Esophagus muscularis mucosa (tissue), 4 donors: Measurements from ENCODE around the gene AGFG2. TPM values are rescaled to one million over a fixed set of nuclear protein-coding genes. Genes with fewer than 3 reads are reported as not detected.

Experiments
- DNase-seq: peaks from one replicate; pipeline ENCODE4 v3.0.0-alpha.2; 2017; ENCODE audit errors: extremely low spot score
- H3K27ac ChIP-seq, 4 donors: fragments of 200-600 bp; sonication (generic); replicated peaks in 1 of 4; 1 replicate in 3 of 4; 2 replicates in 1 of 4; pipeline ENCODE4 v1.5.1; 2016 to 2019; ENCODE audit warnings: mild to moderate bottlenecking in 1 of 4
- H3K27me3 ChIP-seq, 4 donors: fragments of 200-600 bp; sonication (generic); one replicate each; pipeline versions ENCODE4 v1.5.1 to v1.6.0; 2016 to 2019
- H3K36me3 ChIP-seq, 4 donors: fragments of 200-600 bp; sonication (generic); one replicate each; pipeline ENCODE4 v1.5.1; 2016 to 2019
- H3K4me1 ChIP-seq, 4 donors: fragments of 200-600 bp; sonication (generic); one replicate each; pipeline ENCODE4 v1.5.1; 2016 to 2019
- H3K4me3 ChIP-seq, 4 donors: fragments of 200-600 bp; sonication (generic); 1 replicate in 2 of 4; 2 replicates in 2 of 4; pipeline ENCODE4 v1.5.1; 2016 to 2019; ENCODE audit warnings: mild to moderate bottlenecking in 4 of 4, moderate library complexity in 1 of 4
- H3K9me3 ChIP-seq, 4 donors: fragments of 200-600 bp; sonication (generic); 1 replicate in 3 of 4; 2 replicates in 1 of 4; pipeline ENCODE4 v1.5.1; 2016 to 2019
- CTCF ChIP-seq, 3 experiments: fragments of 200-600 bp in 2 of 3; fragments of 450-650 bp in 1 of 3; sonication (generic) in 2 of 3; IDR thresholded peaks; one replicate each; pipeline ENCODE4 v1.5.1; 2017 to 2019; ENCODE audit warnings: antibody characterized with exemption in 3 of 3, mild to moderate bottlenecking in 2 of 3, moderate library complexity in 1 of 3
- EP300 ChIP-seq: sonication (generic); formaldehyde crosslinking; IDR thresholded peaks from one replicate; pipeline ENCODE4 v1.6.1; 2017; ENCODE audit warnings: antibody characterized with exemption
- POLR2A ChIP-seq: fragments of 450-650 bp; IDR thresholded peaks from one replicate; pipeline ENCODE4 v1.6.1; 2017; ENCODE audit warnings: antibody characterized with exemption, moderate library complexity, mild to moderate bottlenecking, low read depth
- POLR2AphosphoS5 ChIP-seq, 2 donors: sonication (generic); formaldehyde crosslinking; IDR thresholded peaks; one replicate each; pipeline ENCODE4 v1.6.1; 2017; ENCODE audit warnings: antibody characterized with exemption in 2 of 2
- WGBS: methylation state at CpG from one replicate; pipeline ENCODE4 v1.1.5; 2018; 5-methylcytosine and 5-hydroxymethylcytosine counted together
- intact Hi-C: fragments of 100-400 bp; cut with DNase I; formaldehyde crosslinking; loops from one replicate; pipeline ENCODE4 v1.15.1; 2023
- total RNA-seq, 4 donors: library from RNA; depleted of rRNA; stranded (reverse); fragments of >200 nt; gene quantifications; one replicate each; pipeline versions ENCODE4 v1.1.0 to v1.2.1, GENCODE V29; 2016

The AGFG2 gene
- total RNA-seq, 4 donors from 2014 or later, result 31.6 to 79.6 (median 35.1) TPM

GRCh38 chr7:100572949-100573675 is 34.1 kb downstream of the AGFG2 start:
- H3K36me3 ChIP-seq, result peaks cover 34 to 55% (median 47%) of the 10 kb centered on the region in 4 donors
- intact Hi-C loops, result no loop called here
- TF ChIP-seq POLR2A (no peak), EP300 (no peak)
- H3K27ac ChIP-seq, result no peak overlapping the region
- peaks cover 0 to 62% (median 1%) of the 10 kb centered on the region in 4 donors for H3K27me3 ChIP-seq
- H3K4me1 ChIP-seq, result peaks cover 13 to 29% (median 21%) of the 10 kb centered on the region in 4 donors
- WGBS, result 91% methylated on average over 11 of the region's 30 CpGs
- DNase-seq, result no peak
- H3K9me3 ChIP-seq, result no peaks in the 10 kb centered on the region
- no peak overlapping the region for H3K4me3 ChIP-seq

- no peak for DNase-seq
- peak in 1 of 3 experiments; percentile 19 for TF ChIP-seq CTCF (IDR thresholded peaks at IDR 0.05)
- TF ChIP-seq POLR2A, result no peak
- Histone ChIP-seq H3K27me3 (peaks cover 0 to 62% (median 1%) of the 10 kb centered on the region in 4 donors), H3K9me3 (no peaks in the 10 kb centered on the region), H3K4me1 (peaks cover 13 to 24% (median 21%) of the 10 kb centered on the region in 4 donors), H3K27ac (no peak within 1 kb of the TSS), H3K4me3 (no peak within 1 kb of the TSS), H3K36me3 (peaks cover 42 to 62% (median 54%) of the 10 kb centered on the region in 4 donors)
- 97% methylated on average over 7 of the region's 70 CpGs for WGBS
- intact Hi-C loops, result no loop called here
These were observed 34.8 kb downstream of the AGFG2 start, which contains the start of gene SAP25 for GRCh38 chr7:100573691-100574361. TSS of gene SAP25 (minus strand) at chr7:100573900. CDS start at chr7:100573742, 158 bp downstream.

- no peak for TF ChIP-seq POLR2AphosphoS5 (IDR thresholded peaks at IDR 0.05)
- Histone ChIP-seq H3K9me3 (no peaks in the 10 kb centered on the region), H3K4me1 (peaks cover 10 to 17% (median 16%) of the 10 kb centered on the region in 4 donors), H3K4me3 (no peak overlapping the region), H3K27ac (no peak overlapping the region), H3K36me3 (peaks cover 46 to 70% (median 62%) of the 10 kb centered on the region in 4 donors), H3K27me3 (peaks cover 0 to 62% (median 1%) of the 10 kb centered on the region in 4 donors)
- WGBS, result 86% methylated on average over 44 of the region's 44 CpGs
- DNase-seq, result no peak
- intact Hi-C loops, result no loop called here
These were observed 35.6 kb downstream of the AGFG2 start for GRCh38 chr7:100574362-100575205.

GRCh38 chr7:100575206-100575631 is 36.2 kb downstream of the AGFG2 start:
- peaks cover 3 to 11% (median 10%) of the 10 kb centered on the region in 4 donors for H3K4me1 ChIP-seq
- no peak for DNase-seq
- WGBS, result 88% methylated on average over 14 of the region's 14 CpGs
- TF ChIP-seq CTCF (IDR thresholded peaks at IDR 0.05), result no peak
- no peak for TF ChIP-seq POLR2AphosphoS5 (IDR thresholded peaks at IDR 0.05)
- no peak for TF ChIP-seq EP300
- no peak for TF ChIP-seq POLR2A
- intact Hi-C loops, result no loop called here
- H3K4me3 ChIP-seq, result no peak overlapping the region
- H3K36me3 ChIP-seq, result peaks cover 51 to 76% (median 68%) of the 10 kb centered on the region in 4 donors
- H3K9me3 ChIP-seq, result no peaks in the 10 kb centered on the region
- no peak overlapping the region for H3K27ac ChIP-seq
- peaks cover 0 to 58% (median under 1%) of the 10 kb centered on the region in 4 donors for H3K27me3 ChIP-seq

- peaks cover 53 to 80% (median 75%) of the 10 kb centered on the region in 4 donors for H3K36me3 ChIP-seq
These were observed 36.9 kb downstream of the AGFG2 start for GRCh38 chr7:100575746-100576383.

More at GRCh38 chr7:100575746-100576383, 36.9 kb downstream of the AGFG2 start:
- DNase-seq, result no peak
- Histone ChIP-seq H3K9me3 (no peaks in the 10 kb centered on the region), H3K27ac (no peak overlapping the region), H3K4me1 (peaks cover 0 to 4% (median 3%) of the 10 kb centered on the region in 4 donors), H3K27me3 (peaks cover 0 to 53% (median 0%) of the 10 kb centered on the region in 4 donors), H3K4me3 (no peak overlapping the region)
- TF ChIP-seq POLR2AphosphoS5 (IDR thresholded peaks at IDR 0.05) (no peak), POLR2A (no peak), EP300 (no peak), CTCF (IDR thresholded peaks at IDR 0.05) (no peak)
- 89% methylated on average over 10 of the region's 17 CpGs for WGBS
- intact Hi-C loops, result no loop called here
